ENCODE results near the gene RSAD2.

Gene RSAD2

DNA sequence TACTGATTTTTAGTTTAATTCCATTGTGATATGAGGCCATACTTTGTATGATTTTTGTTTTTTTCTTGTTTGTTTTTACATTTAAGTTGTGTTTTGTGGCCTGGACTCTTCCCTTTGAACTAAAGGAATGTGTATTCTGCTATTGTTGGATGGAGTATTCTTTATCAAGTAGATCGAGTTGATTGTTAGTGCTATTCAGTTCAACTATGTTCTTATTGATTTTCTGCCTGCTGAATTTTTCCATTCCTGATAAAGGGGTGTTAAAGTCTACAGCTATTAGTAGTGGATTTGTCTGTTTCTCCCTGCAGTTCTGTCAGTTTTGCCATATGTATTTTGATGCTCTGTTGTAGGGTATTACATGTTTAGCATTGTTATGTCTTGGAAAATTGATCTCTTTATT lies 54.2 kb downstream of the RSAD2 start:
- H3K4me3 ChIP-seq (ENCODE audit: insufficient read depth, low read length, poor library complexity, severe bottlenecking), result no peak overlapping the region
- no peak overlapping the region for H2AFZ ChIP-seq (ENCODE audit: low read depth, low read length, severe bottlenecking)
- H3F3A ChIP-seq (ENCODE audit: insufficient read depth), result no peaks in the 10 kb centered on the region
- no peak overlapping the region for H3K9ac ChIP-seq (ENCODE audit: low read length)
- H3K9me2 ChIP-seq (replicated peaks; ENCODE audit: insufficient read depth, low read length), result no peaks in the 10 kb centered on the region
- no peak for TF ChIP-seq CTCF (IDR thresholded peaks at IDR 0.05; ENCODE audit: insufficient read depth, low read length, poor library complexity, severe bottlenecking)
- no peak for TF ChIP-seq EZH2phosphoT487 (conservative IDR thresholded peaks at IDR 0.05; ENCODE audit: low read length)
- no peaks in the 10 kb centered on the region for H3K36me3 ChIP-seq (ENCODE audit: low read length)
- no peaks in the 10 kb centered on the region for H3K79me2 ChIP-seq (ENCODE audit: insufficient read depth, low read length)
- no peaks in the 10 kb centered on the region for H3K9me3 ChIP-seq (ENCODE audit: insufficient read depth, low read length)
- no peaks in the 10 kb centered on the region for H4K20me1 ChIP-seq (ENCODE audit: low read depth, low read length)
- H3K27me3 ChIP-seq (ENCODE audit: low read length), result no peaks in the 10 kb centered on the region
- H3K4me2 ChIP-seq (ENCODE audit: low read depth, low read length, poor library complexity, severe bottlenecking), result no peak overlapping the region
- no peak overlapping the region for H3K27ac ChIP-seq (ENCODE audit: low read depth, low read length)

DNA sequence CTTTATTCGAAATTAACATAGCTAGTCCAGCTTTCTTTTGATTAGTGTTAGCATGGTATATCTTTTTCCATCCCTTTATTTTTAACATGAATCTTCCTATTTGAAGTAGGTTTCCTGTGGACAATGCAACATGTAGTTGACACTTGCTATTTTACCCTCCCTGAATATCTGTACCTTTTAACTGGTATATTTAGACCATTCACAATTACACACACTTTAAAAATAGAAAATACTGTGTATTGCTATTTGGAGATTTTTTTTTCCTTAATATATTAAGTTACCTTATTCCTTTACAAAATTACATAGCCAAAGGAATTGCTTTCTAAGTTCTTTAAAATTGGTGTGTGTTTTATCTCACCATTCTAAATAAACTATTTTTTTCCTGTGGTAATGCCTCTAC lies 54.6 kb downstream of the RSAD2 start:
- no peaks in the 10 kb centered on the region for H3K9me2 ChIP-seq (replicated peaks; ENCODE audit: insufficient read depth, low read length)
- no peaks in the 10 kb centered on the region for H3F3A ChIP-seq (ENCODE audit: insufficient read depth)
- H3K9ac ChIP-seq (ENCODE audit: low read length), result no peak overlapping the region
- H3K27me3 ChIP-seq (ENCODE audit: low read length), result no peaks in the 10 kb centered on the region
- no peak overlapping the region for H3K27ac ChIP-seq (ENCODE audit: low read depth, low read length)
- no peak overlapping the region for H2AFZ ChIP-seq (ENCODE audit: low read depth, low read length, severe bottlenecking)
- TF ChIP-seq EZH2phosphoT487 (conservative IDR thresholded peaks at IDR 0.05; ENCODE audit: low read length) (no peak), CTCF (IDR thresholded peaks at IDR 0.05; ENCODE audit: insufficient read depth, low read length, poor library complexity, severe bottlenecking) (no peak)
- no peaks in the 10 kb centered on the region for H3K9me3 ChIP-seq (ENCODE audit: insufficient read depth, low read length)
- H4K20me1 ChIP-seq (ENCODE audit: low read depth, low read length), result no peaks in the 10 kb centered on the region
- no peaks in the 10 kb centered on the region for H3K79me2 ChIP-seq (ENCODE audit: insufficient read depth, low read length)
- no peak overlapping the region for H3K4me3 ChIP-seq (ENCODE audit: insufficient read depth, low read length, poor library complexity, severe bottlenecking)
- H3K36me3 ChIP-seq (ENCODE audit: low read length), result no peaks in the 10 kb centered on the region
- H3K4me2 ChIP-seq (ENCODE audit: low read depth, low read length, poor library complexity, severe bottlenecking), result no peak overlapping the region

GRCh38 chr2:6932828-6933227 lies 55.3 kb downstream of the RSAD2 start:
- Histone ChIP-seq H3F3A (ENCODE audit: insufficient read depth) (no peaks in the 10 kb centered on the region), H3K27ac (ENCODE audit: low read depth, low read length) (no peak overlapping the region), H3K9me3 (ENCODE audit: insufficient read depth, low read length) (no peaks in the 10 kb centered on the region), H3K79me2 (ENCODE audit: insufficient read depth, low read length) (no peaks in the 10 kb centered on the region), H2AFZ (ENCODE audit: low read depth, low read length, severe bottlenecking) (no peak overlapping the region), H3K4me3 (ENCODE audit: insufficient read depth, low read length, poor library complexity, severe bottlenecking) (no peak overlapping the region), H3K36me3 (ENCODE audit: low read length) (no peaks in the 10 kb centered on the region), H3K9me2 (replicated peaks; ENCODE audit: insufficient read depth, low read length) (no peaks in the 10 kb centered on the region), H3K9ac (ENCODE audit: low read length) (no peak overlapping the region), H3K4me2 (ENCODE audit: low read depth, low read length, poor library complexity, severe bottlenecking) (no peak overlapping the region), H4K20me1 (ENCODE audit: low read depth, low read length) (no peaks in the 10 kb centered on the region), H3K27me3 (ENCODE audit: low read length) (no peaks in the 10 kb centered on the region)
- TF ChIP-seq EZH2phosphoT487 (conservative IDR thresholded peaks at IDR 0.05; ENCODE audit: low read length) (no peak), CTCF (IDR thresholded peaks at IDR 0.05; ENCODE audit: insufficient read depth, low read length, poor library complexity, severe bottlenecking) (no peak)

DNA sequence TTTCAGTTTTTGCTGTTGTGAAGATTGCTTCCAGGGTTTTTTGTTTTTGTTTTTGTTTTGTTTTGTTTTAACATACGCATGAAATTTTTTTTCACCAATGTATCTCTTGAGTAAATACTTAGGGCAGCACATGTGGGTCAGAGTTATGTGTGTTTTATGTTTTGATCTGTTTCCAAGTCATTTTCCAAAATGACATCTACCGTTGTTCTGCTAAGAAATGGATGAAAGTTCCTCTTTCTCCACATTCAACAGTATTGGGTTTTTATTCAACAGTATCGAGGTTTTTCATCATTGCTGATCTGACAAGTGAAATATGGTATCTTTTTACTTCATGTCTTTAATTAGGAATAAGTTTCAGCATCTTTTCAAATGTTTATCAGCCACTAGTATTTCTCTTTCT lies 56.3 kb downstream of the RSAD2 start:
- no peak overlapping the region for H3K4me2 ChIP-seq (ENCODE audit: low read depth, low read length, poor library complexity, severe bottlenecking)
- no peak overlapping the region for H3K9ac ChIP-seq (ENCODE audit: low read length)
- H4K20me1 ChIP-seq (ENCODE audit: low read depth, low read length), result no peaks in the 10 kb centered on the region
- H2AFZ ChIP-seq (ENCODE audit: low read depth, low read length, severe bottlenecking), result no peak overlapping the region
- no peaks in the 10 kb centered on the region for H3K36me3 ChIP-seq (ENCODE audit: low read length)
- H3F3A ChIP-seq (ENCODE audit: insufficient read depth), result no peaks in the 10 kb centered on the region
- H3K9me3 ChIP-seq (ENCODE audit: insufficient read depth, low read length), result no peaks in the 10 kb centered on the region
- no peak overlapping the region for H3K4me3 ChIP-seq (ENCODE audit: insufficient read depth, low read length, poor library complexity, severe bottlenecking)
- no peaks in the 10 kb centered on the region for H3K9me2 ChIP-seq (replicated peaks; ENCODE audit: insufficient read depth, low read length)
- TF ChIP-seq EZH2phosphoT487 (conservative IDR thresholded peaks at IDR 0.05; ENCODE audit: low read length) (no peak), CTCF (IDR thresholded peaks at IDR 0.05; ENCODE audit: insufficient read depth, low read length, poor library complexity, severe bottlenecking) (no peak)
- H3K27ac ChIP-seq (ENCODE audit: low read depth, low read length), result no peak overlapping the region
- H3K27me3 ChIP-seq (ENCODE audit: low read length), result no peaks in the 10 kb centered on the region
- no peaks in the 10 kb centered on the region for H3K79me2 ChIP-seq (ENCODE audit: insufficient read depth, low read length)
